IMR-90 (cell line): Measurements from ENCODE around the gene BOD1. TPM values are rescaled to one million over a fixed set of nuclear protein-coding genes. Genes with fewer than 3 reads are reported as not detected.

Experiments
- ATAC-seq: fragments of 200-7000 bp; cut with Tn5 transposase; 2 replicates; pipeline ENCODE4 v1.9.1; 2020; ENCODE audit warnings: low read depth, mild to moderate bottlenecking, moderate library complexity
- BruUV-seq: library from RNA; stranded (reverse); fragments of 400-500 nt; replicated peaks from 2 replicates; lab custom pipeline; 2021; lab: Mats Ljungman, UMichigan
- CTCF ChIA-PET: fragments of 300-600 bp; formaldehyde crosslinking; extraction: SDS; loops from one replicate; lab custom pipeline; 2021; ENCODE audit warnings: antibody characterized with exemption; lab: Yijun Ruan, JAX
- POLR2A ChIA-PET: fragments of 300-600 bp; sonication (Branson Sonifier 250); formaldehyde crosslinking; loops from one replicate; lab custom pipeline; 2022; ENCODE audit warnings: antibody characterized with exemption; ENCODE audit not compliant: unreplicated experiment; lab: Charles Lee
- DNase-seq: peaks from one replicate; pipeline ENCODE4 v3.0.0; 2013
- H2AFZ ChIP-seq: replicated peaks from 2 replicates; pipeline ENCODE3; 2013; ENCODE audit warnings: low read length, mild to moderate bottlenecking; ENCODE audit not compliant: poor library complexity
- H2AK5ac ChIP-seq: 2 replicates; pipeline ENCODE4 v1.6.1; 2013; ENCODE audit warnings: low read depth, low read length, inconsistent platforms
- H2AK9ac ChIP-seq: replicated peaks from 2 replicates; pipeline ENCODE3; 2013; ENCODE audit warnings: mild to moderate bottlenecking, low read depth, low read length, moderate library complexity; ENCODE audit not compliant: poor library complexity
- H2BK120ac ChIP-seq: 2 replicates; pipeline ENCODE4 v1.6.1; 2013; ENCODE audit warnings: low read depth, low read length, inconsistent platforms
- H2BK15ac ChIP-seq: 3 replicates; pipeline ENCODE4 v1.6.1; 2013; ENCODE audit warnings: low read depth, low read length, inconsistent platforms
- H2BK20ac ChIP-seq: 2 replicates; pipeline ENCODE4 v1.6.1; 2013; ENCODE audit warnings: low read depth, mild to moderate bottlenecking, inconsistent platforms, low read length, moderate library complexity
- H2BK5ac ChIP-seq: 2 replicates; pipeline ENCODE4 v1.6.1; 2013; ENCODE audit warnings: mild to moderate bottlenecking, low read depth, low read length, inconsistent platforms; ENCODE audit not compliant: poor library complexity, severe bottlenecking
- H3K14ac ChIP-seq: replicated peaks from 2 replicates; pipeline ENCODE4 v1.6.1; 2013; ENCODE audit warnings: low read depth, low read length, inconsistent platforms
- H3K18ac ChIP-seq: 2 replicates; pipeline ENCODE4 v1.6.1; 2013; ENCODE audit warnings: low read depth, low read length, control low read depth
- H3K23ac ChIP-seq: 2 replicates; pipeline ENCODE4 v1.6.1; 2013; ENCODE audit warnings: low read depth, low read length, inconsistent platforms
- H3K27ac ChIP-seq: 2 replicates; pipeline ENCODE4 v1.5.1; 2013; ENCODE audit warnings: mild to moderate bottlenecking, control low read depth, low read length; ENCODE audit not compliant: insufficient read depth
- H3K27me3 ChIP-seq: 2 replicates; pipeline ENCODE4 v1.6.1; 2013; ENCODE audit warnings: low read length; ENCODE audit not compliant: control insufficient read depth, insufficient read depth
- H3K36me3 ChIP-seq: 2 replicates; pipeline ENCODE4 v1.6.1; 2013; ENCODE audit warnings: low read length, mixed read lengths; ENCODE audit not compliant: control insufficient read depth, insufficient read depth
- H3K4ac ChIP-seq: 2 replicates; pipeline ENCODE4 v1.6.1; 2013; ENCODE audit warnings: low read depth, low read length, inconsistent platforms
- H3K4me1 ChIP-seq: 2 replicates; pipeline ENCODE4 v1.6.1; 2013; ENCODE audit warnings: low read length, mixed read lengths; ENCODE audit not compliant: control insufficient read depth, insufficient read depth
- H3K4me2 ChIP-seq: 2 replicates; pipeline ENCODE4 v1.6.1; 2013; ENCODE audit warnings: low read depth, mild to moderate bottlenecking, control low read depth, low read length, moderate library complexity
- H3K4me3 ChIP-seq: 2 replicates; pipeline ENCODE4 v1.5.1; 2013; ENCODE audit warnings: low read depth, mild to moderate bottlenecking, control low read depth, low read length, moderate library complexity; ENCODE audit not compliant: insufficient read depth
- H3K56ac ChIP-seq: 2 replicates; pipeline ENCODE4 v1.6.1; 2013; ENCODE audit warnings: low read length, inconsistent platforms; ENCODE audit not compliant: insufficient read depth; ENCODE audit errors: extremely low read depth
- H3K79me1 ChIP-seq, 2 experiments: 2 replicates each; pipeline ENCODE4 v1.6.1; 2013; ENCODE audit warnings: low read length in 2 of 2, inconsistent platforms in 1 of 2, low read depth in 1 of 2
- H3K9ac ChIP-seq: 2 replicates; pipeline ENCODE4 v1.6.1; 2013; ENCODE audit warnings: low read depth, low read length, control low read depth
- H3K9me1 ChIP-seq: 2 replicates; pipeline ENCODE4 v1.6.1; 2013; ENCODE audit warnings: low read length, inconsistent platforms; ENCODE audit not compliant: insufficient read depth
- H3K9me3 ChIP-seq: 2 replicates; pipeline ENCODE4 v1.6.1; 2013; ENCODE audit warnings: low read length; ENCODE audit not compliant: control insufficient read depth, insufficient read depth
- H4K20me1 ChIP-seq: 2 replicates; pipeline ENCODE4 v1.6.1; 2013; ENCODE audit warnings: low read length, inconsistent platforms; ENCODE audit not compliant: insufficient read depth
- H4K5ac ChIP-seq: 2 replicates; pipeline ENCODE4 v1.6.1; 2013; ENCODE audit warnings: mild to moderate bottlenecking, low read depth, low read length, control low read depth
- H4K8ac ChIP-seq, 2 experiments: 2 replicates each; pipeline ENCODE4 v1.6.1; 2013; ENCODE audit warnings: low read depth in 2 of 2, low read length in 2 of 2, control low read depth in 1 of 2, inconsistent platforms in 1 of 2
- H4K91ac ChIP-seq: 2 replicates; pipeline ENCODE4 v1.6.1; 2013; ENCODE audit warnings: low read depth, low read length, inconsistent platforms; ENCODE audit not compliant: insufficient read depth
- CEBPB ChIP-seq: IDR thresholded peaks from 2 replicates; pipeline ENCODE4 v1.6.1; 2012; ENCODE audit warnings: low read depth, low read length, improper control_type of control experiment
- POLR2A ChIP-seq: IDR thresholded peaks from 2 replicates; pipeline ENCODE4 v1.6.1; 2012; ENCODE audit warnings: mild to moderate bottlenecking, low read depth, low read length
- WGBS, 2 experiments: methylation state at CpG; one replicate each; pipeline versions ENCODE4 v1.1.5 to v1.1.7; 2013; ENCODE audit warnings: missing lambda C conversion rate in 2 of 2; ENCODE audit not compliant: insufficient read length in 1 of 2; ENCODE audit errors: extremely low coverage in 2 of 2; 5-methylcytosine and 5-hydroxymethylcytosine counted together
- dilution Hi-C: fragments of 300-500 bp; cut with HindIII; formaldehyde crosslinking; loops from one replicate; pipeline ENCODE4 v1.14.3; 2018; ENCODE audit warnings: low sequenced_read_pairs; ENCODE audit not compliant: unreplicated experiment
- in situ Hi-C: fragments of 300-500 bp; cut with MboI; formaldehyde crosslinking; loops from 3 replicates; pipeline ENCODE4 v1.14.3; 2019; ENCODE audit warnings: low sequenced_read_pairs, inconsistent platforms, mixed read lengths
- intact Hi-C: fragments of 100-400 bp; cut with micrococcal nuclease; formaldehyde crosslinking; loops from 2 replicates; pipeline ENCODE4 v1.10.0; 2022
- polyA plus RNA-seq, 3 experiments: library from polyadenylated mRNA; depleted of rRNA; stranded (reverse); fragments of >200 nt; gene quantifications; 2 replicates each; pipeline ENCODE4 v1.2.3, GENCODE V29; 2012; ENCODE audit warnings: low replicate concordance in 1 of 3
- total RNA-seq: library from RNA; depleted of rRNA; stranded (reverse); fragments of >200 nt; gene quantifications from 2 replicates; pipeline ENCODE4 v1.2.3, GENCODE V29; 2012

Gene BOD1
- total and polyA plus RNA-seq, 2 of the 4 experiments (the other 2 are of a cell fraction): 57.9 to 71.7 TPM

DNA sequence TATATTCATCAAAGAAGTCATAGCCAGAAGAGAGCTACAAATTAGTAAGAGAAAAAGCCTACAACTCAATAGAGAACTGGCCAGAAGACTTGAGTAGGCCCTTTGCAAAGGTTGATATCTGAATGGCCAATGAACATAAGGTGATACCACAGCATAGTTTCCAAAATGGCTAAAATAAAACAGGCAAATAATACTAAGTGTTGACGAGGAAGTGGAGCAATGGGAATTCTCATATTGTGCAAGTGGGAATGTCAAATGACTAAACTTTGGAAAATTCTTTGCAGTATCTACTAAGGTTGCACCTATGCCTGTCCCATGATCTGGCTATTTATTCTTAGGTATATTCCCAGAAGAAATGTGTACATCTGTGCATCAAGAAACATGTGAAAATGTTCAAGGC lies 48.3 kb downstream of the BOD1 start:
- Histone ChIP-seq H4K8ac (no peak overlapping the region), H4K20me1 (no peaks in the 10 kb centered on the region), H2BK20ac (0 out of 2 replicates have a peak overlapping the region, but pooled peaks have one; percentile 24), H2BK120ac (no peak overlapping the region), H3K79me1 (no peaks in the 10 kb centered on the region), H3K4me3 (no peak overlapping the region), H3K56ac (no peak overlapping the region), H2AK5ac (no peak overlapping the region), H4K91ac (no peak overlapping the region), H3K23ac (no peak overlapping the region), H3K4me1 (peaks cover 3% of the 10 kb centered on the region), H2AK9ac (no peak overlapping the region), H3K4me2 (no peak overlapping the region), H3K27me3 (no peaks in the 10 kb centered on the region), H2BK15ac (peak overlapping the region; percentile 55; the same call in 1 of the 3 replicates), H2AFZ (no peak overlapping the region), H3K9ac (no peak overlapping the region), H3K14ac (no peak overlapping the region), H3K4ac (no peak overlapping the region), H3K9me3 (peaks cover 2% of the 10 kb centered on the region), H3K18ac (peak overlapping the region; percentile 39; the same call in 1 of the 2 replicates), H3K36me3 (no peaks in the 10 kb centered on the region), H2BK5ac (no peak overlapping the region), H3K9me1 (0 out of 2 replicates have a peak, but pooled peaks cover 4% of the 10 kb centered on the region), H3K27ac (no peak overlapping the region), H4K5ac (peak overlapping the region; percentile 21; the same call in 1 of the 2 replicates)
- CTCF ChIA-PET: no interaction called here
- ATAC-seq: no peak
- in situ Hi-C loops: loop anchor here (10.0 kb wide), 1 partner anchor 603 kb away; no protein-coding TSS in a partner anchor
- dilution Hi-C loops: no loop called here
- 0 out of 2 replicates have a peak, but pooled peaks have one; percentile 2 for TF ChIP-seq CEBPB
- no peak for TF ChIP-seq POLR2A
- DNase-seq: no peak
- BruUV-seq: no TSS peak
- POLR2A ChIA-PET: no interaction called here
- no CpG with 5 or more reads among the region's 1 CpG for WGBS, 2 experiments
- intact Hi-C loops: no loop called here
